Keratinocyte (primary cell): ENCODE data around the gene FUT7. TPM values are rescaled to one million over a fixed set of nuclear protein-coding genes. Genes with fewer than 3 reads are reported as not detected.
A peak's percentile ranks its signal among the peaks of the same experiment; 100 is the strongest.

Source experiments
- DNase-seq: peaks from one replicate; pipeline ENCODE4 v3.0.0-alpha.2; 2011; ENCODE audit warnings: low read depth, missing footprints, low spot score
- FAIRE-seq: peaks from 2 replicates; lab custom pipeline; 2011; peaks lifted over from hg19 to GRCh38; lab: Jason Lieb, UNC
- H2AFZ ChIP-seq: 2 replicates; pipeline ENCODE4 v1.6.0; 2012; ENCODE audit warnings: low read length, control low read depth, inconsistent platforms; ENCODE audit not compliant: control insufficient read depth
- H3K27ac ChIP-seq: 2 replicates; pipeline ENCODE4 v1.5.1; 2011; ENCODE audit warnings: low read length; ENCODE audit not compliant: control insufficient read depth, insufficient read depth
- H3K27me3 ChIP-seq: 3 replicates; pipeline ENCODE4 v1.6.0; 2011; ENCODE audit warnings: low read length; ENCODE audit not compliant: control insufficient read depth, insufficient read depth; ENCODE audit errors: extremely low read depth
- H3K36me3 ChIP-seq, 2 experiments: 2 replicates in 1 of 2; 3 replicates in 1 of 2; pipeline ENCODE4 v1.5.1; 2011; ENCODE audit warnings: low read length in 2 of 2, mild to moderate bottlenecking in 1 of 2; ENCODE audit not compliant: control insufficient read depth in 2 of 2, insufficient read depth in 2 of 2; ENCODE audit errors: extremely low read depth in 1 of 2
- H3K4me1 ChIP-seq: 3 replicates; pipeline ENCODE4 v1.5.1; 2011; ENCODE audit warnings: low read length; ENCODE audit not compliant: control insufficient read depth, insufficient read depth; ENCODE audit errors: extremely low read depth
- H3K4me2 ChIP-seq: 3 replicates; pipeline ENCODE4 v1.6.0; 2011; ENCODE audit warnings: low read depth, low read length; ENCODE audit not compliant: control insufficient read depth, insufficient read depth; ENCODE audit errors: extremely low read depth
- H3K4me3 ChIP-seq, 3 experiments: fragments of 200-600 bp in 1 of 3; sonication (generic) in 1 of 3; 2 replicates in 2 of 3; 3 replicates in 1 of 3; pipeline ENCODE4 v1.5.1; 2011 to 2016; ENCODE audit warnings: low read length in 3 of 3, mild to moderate bottlenecking in 3 of 3, control low read depth in 2 of 3, inconsistent platforms in 1 of 3, low read depth in 1 of 3, mixed read lengths in 1 of 3, mixed run types in 1 of 3, moderate library complexity in 1 of 3; ENCODE audit not compliant: control insufficient read depth in 2 of 3, insufficient read depth in 2 of 3; ENCODE audit errors: extremely low read depth in 1 of 3
- H3K79me2 ChIP-seq: 2 replicates; pipeline ENCODE4 v1.6.0; 2012; ENCODE audit warnings: low read length; ENCODE audit not compliant: control insufficient read depth, insufficient read depth
- H3K9ac ChIP-seq: 3 replicates; pipeline ENCODE4 v1.6.0; 2011; ENCODE audit warnings: low read length; ENCODE audit not compliant: control insufficient read depth, insufficient read depth; ENCODE audit errors: extremely low read depth
- H3K9me1 ChIP-seq: 3 replicates; pipeline ENCODE4 v1.6.0; 2011; ENCODE audit warnings: low read length; ENCODE audit not compliant: control insufficient read depth, insufficient read depth; ENCODE audit errors: extremely low read depth
- H3K9me3 ChIP-seq: 2 replicates; pipeline ENCODE4 v1.5.1; 2012; ENCODE audit warnings: low read depth, low read length; ENCODE audit not compliant: control insufficient read depth
- H4K20me1 ChIP-seq: 3 replicates; pipeline ENCODE4 v1.6.0; 2011; ENCODE audit warnings: low read length; ENCODE audit not compliant: control insufficient read depth, insufficient read depth; ENCODE audit errors: extremely low read depth
- EZH2 ChIP-seq: IDR thresholded peaks from one replicate; pipeline ENCODE4 v1.6.1; 2012; ENCODE audit warnings: inconsistent platforms, mild to moderate bottlenecking, low read length, moderate library complexity
- dilution Hi-C: fragments of 300-500 bp; cut with MboI; formaldehyde crosslinking; loops from one replicate; pipeline ENCODE4 v1.7.0; 2020; ENCODE audit warnings: low sequenced_read_pairs; ENCODE audit not compliant: extremely low pct_ligation_motif_present
- polyA plus RNA-seq, 5 experiments: library from polyadenylated mRNA; depleted of rRNA in 3 of 5; stranded (reverse) in 3 of 5; stranded (forward) in 1 of 5; unstranded in 1 of 5; fragments of >200 nt; gene quantifications; 1 replicate in 1 of 5; 2 replicates in 3 of 5; 3 replicates in 1 of 5; pipeline versions ENCODE4 v1.2.1 to v1.2.3, GENCODE V29; 2011 to 2012; ENCODE audit warnings: missing spikeins in 2 of 5, low read depth in 1 of 5, low replicate concordance in 1 of 5
- TF ChIP-seq, protein P1 (sequence below), 3 experiments: IDR thresholded peaks in 1 of 3; conservative IDR thresholded peaks in 1 of 3; optimal IDR thresholded peaks in 1 of 3; 2 replicates in 2 of 3; 3 replicates in 1 of 3; pipeline versions ENCODE3 to v1.5.1; 2011; ENCODE audit warnings: low read length in 3 of 3, mild to moderate bottlenecking in 3 of 3, moderate library complexity in 2 of 3, control low read depth in 1 of 3, inconsistent platforms in 1 of 3; ENCODE audit not compliant: insufficient read depth in 2 of 3; ENCODE audit errors: extremely low read depth in 1 of 3

Gene FUT7
- polyA plus RNA-seq, 1 donor (not counting 4 experiments of a cell fraction or from before 2014, with no cell fraction given): not detected

DNA sequence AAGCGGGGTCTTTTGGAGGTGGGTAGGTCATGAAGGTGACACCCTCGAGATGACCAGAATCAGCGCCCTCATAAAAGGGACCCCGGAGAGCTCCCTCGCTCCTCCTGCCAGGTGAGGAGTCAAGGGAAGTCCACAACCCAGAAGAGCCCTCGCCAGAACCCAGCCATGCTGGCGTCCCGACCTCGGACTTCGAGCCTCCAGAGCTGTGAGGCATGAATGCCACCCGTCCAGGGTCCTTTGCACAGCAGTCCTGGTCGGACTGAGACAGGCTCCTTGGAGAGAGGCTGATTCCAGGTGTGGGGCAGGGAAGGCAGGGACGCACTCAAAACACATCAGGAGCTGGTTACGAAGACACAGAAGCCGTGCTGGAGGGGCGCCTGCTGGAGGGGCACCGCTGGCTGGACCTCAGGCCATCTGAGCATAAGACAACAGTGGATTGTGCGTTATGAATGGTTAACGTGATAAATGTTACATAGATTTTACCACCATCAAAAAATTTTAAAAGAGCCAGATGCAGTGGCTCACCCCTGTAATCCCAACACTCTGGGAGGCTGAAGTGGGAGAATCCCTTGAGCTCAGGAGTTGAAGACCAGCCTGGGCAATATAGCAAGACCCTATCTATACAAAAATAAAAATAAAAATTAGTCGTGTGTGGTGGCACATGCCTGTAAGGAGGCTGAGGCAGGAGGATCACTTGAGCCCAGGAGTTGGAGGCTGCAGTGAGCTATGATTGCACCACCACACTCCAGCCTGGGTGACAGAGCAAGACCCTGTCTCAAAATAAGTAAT lies 29.8 kb downstream of the FUT7 start:
- Histone ChIP-seq H3K4me3 (no peak overlapping the region), H4K20me1 (no peaks in the 10 kb centered on the region), H3K79me2 (no peaks in the 10 kb centered on the region), H3K9me3 (no peaks in the 10 kb centered on the region), H3K9me1 (no peaks in the 10 kb centered on the region), H3K36me3 (no peaks in the 10 kb centered on the region), H3K27ac (no peak overlapping the region), H3K4me2 (no peak overlapping the region), H3K27me3 (no peaks in the 10 kb centered on the region), H3K4me1 (peaks cover 9% of the 10 kb centered on the region), H2AFZ (no peak overlapping the region), H3K9ac (no peak overlapping the region)
- DNase-seq (no peak), FAIRE-seq (no peak)
- dilution Hi-C loops: no loop called here
- no peak for TF ChIP-seq EZH2
- TF ChIP-seq, protein P1, sequence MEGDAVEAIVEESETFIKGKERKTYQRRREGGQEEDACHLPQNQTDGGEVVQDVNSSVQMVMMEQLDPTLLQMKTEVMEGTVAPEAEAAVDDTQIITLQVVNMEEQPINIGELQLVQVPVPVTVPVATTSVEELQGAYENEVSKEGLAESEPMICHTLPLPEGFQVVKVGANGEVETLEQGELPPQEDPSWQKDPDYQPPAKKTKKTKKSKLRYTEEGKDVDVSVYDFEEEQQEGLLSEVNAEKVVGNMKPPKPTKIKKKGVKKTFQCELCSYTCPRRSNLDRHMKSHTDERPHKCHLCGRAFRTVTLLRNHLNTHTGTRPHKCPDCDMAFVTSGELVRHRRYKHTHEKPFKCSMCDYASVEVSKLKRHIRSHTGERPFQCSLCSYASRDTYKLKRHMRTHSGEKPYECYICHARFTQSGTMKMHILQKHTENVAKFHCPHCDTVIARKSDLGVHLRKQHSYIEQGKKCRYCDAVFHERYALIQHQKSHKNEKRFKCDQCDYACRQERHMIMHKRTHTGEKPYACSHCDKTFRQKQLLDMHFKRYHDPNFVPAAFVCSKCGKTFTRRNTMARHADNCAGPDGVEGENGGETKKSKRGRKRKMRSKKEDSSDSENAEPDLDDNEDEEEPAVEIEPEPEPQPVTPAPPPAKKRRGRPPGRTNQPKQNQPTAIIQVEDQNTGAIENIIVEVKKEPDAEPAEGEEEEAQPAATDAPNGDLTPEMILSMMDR (optimal IDR thresholded peaks at IDR 0.05 in 1 of 3, IDR thresholded peaks at IDR 0.05 in 1 of 3, conservative IDR thresholded peaks at IDR 0.05 in 1 of 3; ENCODE audit: extremely low read depth in 1 of 3, insufficient read depth in 2 of 3, low read length in 3 of 3): no peak

DNA sequence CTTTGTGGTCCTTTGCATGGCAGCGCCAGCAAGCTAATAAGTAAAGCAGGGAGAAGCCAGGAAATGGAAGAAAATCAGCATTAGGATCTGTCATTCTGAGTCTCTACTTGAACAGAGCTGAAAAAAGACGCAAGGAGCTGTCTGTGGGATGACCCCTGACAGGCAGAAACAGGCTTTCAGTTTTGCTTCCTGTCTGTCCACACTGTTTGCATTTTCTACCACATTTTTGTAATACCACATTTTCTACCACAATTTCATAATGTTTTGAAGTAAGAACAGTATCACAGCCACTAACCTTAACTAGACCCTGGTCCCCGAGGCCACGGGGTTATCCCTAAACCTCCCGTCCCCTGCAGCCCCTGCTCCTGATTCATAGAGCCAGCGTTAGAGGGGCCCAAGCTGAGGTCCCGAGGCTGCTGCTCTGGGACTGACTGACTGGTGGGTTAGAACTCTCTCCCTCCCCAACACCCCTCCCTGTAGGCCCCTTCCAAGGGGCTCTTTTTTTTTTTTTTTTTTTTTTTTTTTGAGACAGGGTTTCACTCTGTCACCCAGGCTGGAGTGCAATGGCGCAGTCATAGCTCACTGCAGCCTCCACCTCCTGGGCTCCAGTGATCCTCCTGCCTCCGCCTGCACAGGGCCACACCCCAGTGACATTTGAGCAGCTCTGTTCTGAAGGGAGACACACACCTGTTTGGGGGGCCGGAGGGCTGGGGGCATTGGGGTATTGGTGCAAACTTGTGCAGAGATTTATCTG lies 31.5 kb downstream of the FUT7 start:
- no peaks in the 10 kb centered on the region for H3K79me2 ChIP-seq
- dilution Hi-C loops: no loop called here
- no peak for FAIRE-seq
- H3K4me2 ChIP-seq: peak overlapping the region; percentile 48
- H3K4me3 ChIP-seq: no peak overlapping the region
- no peaks in the 10 kb centered on the region for H4K20me1 ChIP-seq
- no peak overlapping the region for H3K27ac ChIP-seq
- TF ChIP-seq, protein P1 (optimal IDR thresholded peaks at IDR 0.05 in 1 of 3, IDR thresholded peaks at IDR 0.05 in 1 of 3, conservative IDR thresholded peaks at IDR 0.05 in 1 of 3; ENCODE audit: extremely low read depth in 1 of 3, insufficient read depth in 2 of 3, low read length in 3 of 3): no peak
- TF ChIP-seq EZH2: no peak
- DNase-seq: no peak
- H3K9me1 ChIP-seq: no peaks in the 10 kb centered on the region
- H2AFZ ChIP-seq: no peak overlapping the region
- no peaks in the 10 kb centered on the region for H3K9me3 ChIP-seq
- H3K4me1 ChIP-seq: peaks cover 25% of the 10 kb centered on the region
- no peaks in the 10 kb centered on the region for H3K36me3 ChIP-seq
- H3K27me3 ChIP-seq: no peaks in the 10 kb centered on the region
- H3K9ac ChIP-seq: no peak overlapping the region
